ENCODE data around the gene NIPAL1.

NIPAL1 gene

DNA sequence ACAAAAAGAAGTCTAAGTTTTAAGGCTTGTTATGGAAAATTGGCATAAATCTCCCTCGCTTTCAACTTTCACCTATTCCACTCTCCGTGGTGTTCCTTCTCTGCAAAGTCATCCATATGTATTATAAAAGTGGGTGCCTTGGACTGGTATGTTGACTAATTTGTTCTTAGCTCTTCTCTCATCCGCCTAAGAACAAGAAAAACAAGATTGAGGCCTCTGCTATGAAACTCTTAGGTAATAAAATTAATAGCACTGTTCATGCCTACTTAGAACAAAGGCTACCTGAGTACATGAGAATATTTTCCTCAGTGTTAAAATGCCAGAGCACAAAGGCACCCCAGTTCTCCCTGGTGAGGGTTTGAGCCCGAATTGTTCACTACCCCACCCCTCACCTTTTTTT, 1.4 kb upstream of the NIPAL1 start:
- TF ChIP-seq, protein P1, sequence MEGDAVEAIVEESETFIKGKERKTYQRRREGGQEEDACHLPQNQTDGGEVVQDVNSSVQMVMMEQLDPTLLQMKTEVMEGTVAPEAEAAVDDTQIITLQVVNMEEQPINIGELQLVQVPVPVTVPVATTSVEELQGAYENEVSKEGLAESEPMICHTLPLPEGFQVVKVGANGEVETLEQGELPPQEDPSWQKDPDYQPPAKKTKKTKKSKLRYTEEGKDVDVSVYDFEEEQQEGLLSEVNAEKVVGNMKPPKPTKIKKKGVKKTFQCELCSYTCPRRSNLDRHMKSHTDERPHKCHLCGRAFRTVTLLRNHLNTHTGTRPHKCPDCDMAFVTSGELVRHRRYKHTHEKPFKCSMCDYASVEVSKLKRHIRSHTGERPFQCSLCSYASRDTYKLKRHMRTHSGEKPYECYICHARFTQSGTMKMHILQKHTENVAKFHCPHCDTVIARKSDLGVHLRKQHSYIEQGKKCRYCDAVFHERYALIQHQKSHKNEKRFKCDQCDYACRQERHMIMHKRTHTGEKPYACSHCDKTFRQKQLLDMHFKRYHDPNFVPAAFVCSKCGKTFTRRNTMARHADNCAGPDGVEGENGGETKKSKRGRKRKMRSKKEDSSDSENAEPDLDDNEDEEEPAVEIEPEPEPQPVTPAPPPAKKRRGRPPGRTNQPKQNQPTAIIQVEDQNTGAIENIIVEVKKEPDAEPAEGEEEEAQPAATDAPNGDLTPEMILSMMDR (IDR thresholded peaks at IDR 0.05), result no peak
- DNase-seq (ENCODE audit: low spot score), result no peak
- Histone ChIP-seq H3K4me3 (no peak overlapping the region), H3K27ac (no peak overlapping the region)

DNA sequence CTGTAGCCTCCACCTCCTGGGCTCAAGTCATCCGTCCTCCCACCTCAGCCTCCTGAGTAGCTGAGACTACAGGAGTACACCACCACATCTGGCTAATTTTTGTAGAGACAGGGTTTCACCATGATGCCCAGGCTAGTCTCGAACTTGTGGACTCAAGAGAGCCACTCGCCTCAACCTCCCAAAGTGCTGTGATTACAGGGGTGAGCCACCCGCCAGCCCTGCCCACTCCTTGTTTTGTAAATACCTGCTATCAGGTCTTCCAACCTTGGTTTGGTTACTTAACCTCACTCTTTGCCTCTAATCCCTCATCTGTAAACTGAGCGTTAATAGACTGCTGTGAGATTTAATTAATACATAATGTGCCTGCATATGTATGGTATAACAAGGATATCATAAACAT, 894 bp upstream of the NIPAL1 start:
- TF ChIP-seq, protein P1 (IDR thresholded peaks at IDR 0.05), result no peak
- no peak for DNase-seq (ENCODE audit: low spot score)
- Histone ChIP-seq H3K27ac (no peak overlapping the region), H3K4me3 (peak overlapping the region; percentile 88)

DNA sequence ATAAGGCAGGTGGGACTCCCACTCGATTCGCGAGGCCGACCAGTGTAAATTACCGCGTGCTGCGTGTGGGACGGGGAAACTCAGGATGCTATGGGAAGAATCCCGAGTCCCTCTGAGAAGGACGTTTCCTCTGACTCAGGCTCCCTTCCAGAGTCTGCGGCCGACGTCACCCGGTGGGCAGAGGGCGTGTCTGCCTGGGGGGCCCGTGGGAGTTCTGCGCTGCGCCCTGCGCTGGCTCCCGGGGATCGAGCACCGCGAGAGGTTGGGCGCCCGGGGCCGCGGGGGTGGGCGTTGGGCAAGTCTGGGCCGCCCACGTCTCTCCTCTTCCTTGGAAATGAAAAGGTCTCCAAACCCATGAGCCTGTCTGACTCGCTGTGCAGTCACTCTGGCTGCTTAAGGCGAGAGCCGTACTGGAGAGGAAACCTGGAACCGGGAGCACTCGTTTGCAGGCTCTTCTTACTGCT, 568 bp downstream of the NIPAL1 start:
- Histone ChIP-seq H3K4me3 (peak overlapping the region; percentile 88), H3K27ac (peak overlapping the region in 1 of 2 donors; percentile 8)
- peak; percentile 77 for DNase-seq (ENCODE audit: low spot score)
- TF ChIP-seq, protein P1 (IDR thresholded peaks at IDR 0.05), result no peak

DNA sequence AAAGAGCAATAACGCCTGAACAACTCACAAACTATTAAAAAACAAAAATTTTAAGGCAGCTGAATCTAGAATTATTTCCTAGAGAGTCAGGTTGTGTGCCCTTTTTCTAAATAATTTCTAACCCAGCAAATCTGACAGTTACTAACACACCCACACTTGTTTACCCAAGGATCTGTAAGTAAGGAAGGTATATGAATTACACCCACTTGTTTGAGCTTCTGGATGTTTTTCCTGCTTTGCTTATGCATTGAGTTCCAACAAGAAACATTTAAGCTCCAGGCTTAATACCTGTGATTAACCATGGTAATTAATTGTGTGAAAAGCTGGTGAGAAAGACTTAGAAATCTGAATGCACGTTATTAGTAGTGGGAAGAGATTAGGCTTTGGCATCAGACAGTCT, 1.5 kb downstream of the NIPAL1 start:
- TF ChIP-seq, protein P1 (IDR thresholded peaks at IDR 0.05), result no peak
- no peak for DNase-seq (ENCODE audit: low spot score)
- no peak overlapping the region for H3K27ac ChIP-seq
- H3K4me3 ChIP-seq, result no peak overlapping the region

DNA sequence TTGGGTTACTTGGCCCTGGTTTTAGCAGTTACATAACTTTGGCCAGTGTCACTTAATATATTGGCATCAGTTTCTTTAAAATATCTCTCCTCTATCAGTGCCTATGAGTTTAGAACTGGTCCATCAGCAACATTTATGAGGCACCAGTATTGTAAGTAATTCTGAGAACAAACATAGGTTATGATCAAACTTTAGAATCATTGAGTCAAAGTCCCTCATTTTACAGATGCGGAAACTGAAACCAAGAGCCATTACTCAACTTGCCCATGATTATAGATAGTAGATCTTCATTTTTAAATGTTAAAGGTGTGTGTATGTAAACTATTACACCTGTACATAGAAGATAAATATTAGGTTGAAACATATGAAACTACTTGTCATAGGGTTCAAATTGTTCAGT, 4.5 kb downstream of the NIPAL1 start:
- DNase-seq (ENCODE audit: low spot score), result no peak
- TF ChIP-seq, protein P1 (IDR thresholded peaks at IDR 0.05), result no peak
- H3K27ac ChIP-seq, result no peak overlapping the region
- no peak overlapping the region for H3K4me3 ChIP-seq

DNA sequence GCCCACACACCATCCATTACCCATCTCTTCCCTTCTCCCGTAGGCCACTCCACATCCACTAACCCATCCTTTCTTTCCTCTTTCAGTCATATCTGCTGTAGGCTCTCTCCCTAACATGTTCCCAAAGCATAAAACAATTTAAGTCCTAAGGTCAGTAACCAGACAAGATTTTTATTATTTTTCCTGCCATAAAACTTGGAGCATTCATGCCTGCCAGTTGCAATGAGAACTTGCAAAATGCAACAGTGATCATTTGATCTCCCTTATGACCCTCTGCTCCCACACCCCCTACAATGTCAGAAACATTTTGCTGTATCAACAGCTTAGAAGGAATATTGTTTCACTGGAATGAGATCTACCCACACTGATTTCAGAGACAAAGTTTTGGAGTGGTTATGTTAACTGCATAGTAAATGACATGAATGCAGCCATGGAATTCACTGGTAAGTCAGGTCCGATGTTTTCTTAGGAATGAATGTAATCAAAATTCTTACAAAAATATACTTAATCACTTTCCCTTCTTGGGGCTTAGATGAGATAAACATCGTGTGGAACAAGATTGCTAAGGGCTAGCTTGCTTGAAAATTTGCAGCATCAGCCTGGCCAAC, 5.7 kb downstream of the NIPAL1 start:
- no peak overlapping the region for H3K27ac ChIP-seq
- DNase-seq (ENCODE audit: low spot score), result no peak
- no peak overlapping the region for H3K4me3 ChIP-seq
- TF ChIP-seq, protein P1 (IDR thresholded peaks at IDR 0.05), result no peak

DNA sequence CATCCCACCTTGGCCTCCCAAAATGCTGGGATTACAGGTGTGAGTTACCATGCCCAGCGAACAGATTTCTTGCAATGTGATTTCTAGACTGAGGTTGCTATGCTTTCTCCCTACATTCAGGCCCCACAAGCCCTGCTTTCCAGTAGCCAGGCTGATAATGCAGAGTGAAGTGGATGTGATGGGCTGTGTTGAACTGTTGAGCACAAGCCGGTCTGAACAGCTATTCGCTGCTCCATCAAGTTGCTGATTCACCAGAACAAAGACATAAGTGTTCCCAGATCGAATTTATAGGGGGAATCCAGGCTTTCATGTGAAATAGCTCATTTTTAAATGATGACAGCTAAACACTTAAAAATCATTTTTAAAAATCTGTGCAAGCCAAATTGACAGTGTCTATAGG, 8.0 kb downstream of the NIPAL1 start:
- H3K4me3 ChIP-seq, result no peak overlapping the region
- no peak overlapping the region for H3K27ac ChIP-seq
- DNase-seq (ENCODE audit: low spot score), result no peak
- TF ChIP-seq, protein P1 (IDR thresholded peaks at IDR 0.05), result no peak

Measured in coronary artery (tissue), 2 donors.